K562 (cell line): ENCODE data around the gene SLFN14. TPM values are rescaled to one million over a fixed set of nuclear protein-coding genes. Genes with fewer than 3 reads are reported as not detected.

ENCODE experiments used
- ATAC-seq: fragments of 200-7000 bp; cut with Tn5 transposase; 3 replicates; pipeline ENCODE4 v1.9.1; 2020; ENCODE audit warnings: moderate library complexity
- BruUV-seq: library from RNA; stranded (reverse); fragments of 400-500 nt; replicated peaks from 2 replicates; lab custom pipeline; 2021; lab: Mats Ljungman, UMichigan
- CTCF ChIA-PET: fragments of 300-600 bp; formaldehyde crosslinking; extraction: SDS; loops from one replicate; lab custom pipeline; 2021; ENCODE audit warnings: low intra/inter-chr PET ratio; lab: Yijun Ruan, JAX
- POLR2A ChIA-PET: fragments of 300-600, 350-650 bp; sonication (Branson Sonifier 250); formaldehyde crosslinking; extraction: SDS; loops from one replicate; lab custom pipeline; 2021; ENCODE audit warnings: antibody characterized with exemption, inconsistent platforms; lab: Yijun Ruan, JAX
- DNase-seq, 4 experiments: peaks; one replicate each; pipeline versions ENCODE4 v3.0.0 to v3.0.0-alpha.2; 2011 to 2018; ENCODE audit warnings: low spot score in 3 of 4, mixed read lengths in 3 of 4; ENCODE audit errors: extremely low read depth in 1 of 4
- FAIRE-seq: peaks from 2 replicates; lab custom pipeline; 2011; peaks lifted over from hg19 to GRCh38; lab: Jason Lieb, UNC
- H2AFZ ChIP-seq: 2 replicates; pipeline ENCODE4 v1.6.0; 2011; ENCODE audit warnings: low read depth, low read length, control low read depth, inconsistent platforms
- H3K27ac ChIP-seq: fragments of 200-600 bp; 3 replicates; pipeline ENCODE4 v1.8.0; 2011; ENCODE audit warnings: low read depth, mild to moderate bottlenecking, control low read depth, inconsistent platforms, low read length, moderate library complexity, mixed read lengths; ENCODE audit errors: extremely low read depth
- H3K27me3 ChIP-seq, 2 experiments: fragments of 300-600 bp in 1 of 2; 2 replicates in 1 of 2; 3 replicates in 1 of 2; pipeline versions ENCODE4 v1.6.0 to v1.8.0; 2011; ENCODE audit warnings: inconsistent platforms in 2 of 2, low read length in 2 of 2, mild to moderate bottlenecking in 1 of 2, mixed read lengths in 1 of 2, moderate library complexity in 1 of 2; ENCODE audit not compliant: control insufficient read depth in 2 of 2, insufficient read depth in 2 of 2
- H3K36me3 ChIP-seq: fragments of 300-600 bp; 3 replicates; pipeline ENCODE4 v1.8.0; 2011; ENCODE audit warnings: mild to moderate bottlenecking, low read length, inconsistent platforms; ENCODE audit not compliant: control insufficient read depth, insufficient read depth
- H3K4me1 ChIP-seq, 2 experiments: fragments of 200-600 bp in 1 of 2; replicated peaks in 1 of 2; 2 replicates in 1 of 2; 3 replicates in 1 of 2; pipeline versions ENCODE4 v1.5.1 to v1.8.0; 2011; ENCODE audit warnings: inconsistent platforms in 2 of 2, low read length in 2 of 2, mild to moderate bottlenecking in 1 of 2, mixed read lengths in 1 of 2, moderate library complexity in 1 of 2; ENCODE audit not compliant: control insufficient read depth in 2 of 2, insufficient read depth in 2 of 2
- H3K4me2 ChIP-seq: 2 replicates; pipeline ENCODE4 v1.6.1; 2011; ENCODE audit warnings: low read length, control low read depth, inconsistent platforms, mixed read lengths; ENCODE audit not compliant: insufficient read depth
- H3K4me3 ChIP-seq: fragments of 200-600 bp; sonication (generic), shearing (Covaris generic); 2 replicates; pipeline ENCODE4 v1.5.1; 2016; ENCODE audit warnings: control low read depth, inconsistent platforms
- H3K79me2 ChIP-seq: fragments of 200-600 bp; 3 replicates; pipeline ENCODE4 v1.8.0; 2011; ENCODE audit warnings: low read length, inconsistent platforms; ENCODE audit not compliant: control insufficient read depth, insufficient read depth
- H3K9ac ChIP-seq, 2 experiments: 2 replicates each; pipeline versions ENCODE4 v1.6.0 to v1.6.1; 2011; ENCODE audit warnings: low read depth in 2 of 2, low read length in 2 of 2, control low read depth in 1 of 2, inconsistent platforms in 1 of 2, mild to moderate bottlenecking in 1 of 2, mixed read lengths in 1 of 2; ENCODE audit not compliant: insufficient read depth in 1 of 2
- H3K9me1 ChIP-seq: one replicate; pipeline ENCODE4 v1.6.0; 2011; ENCODE audit warnings: inconsistent platforms, mild to moderate bottlenecking, low read length, moderate library complexity; ENCODE audit not compliant: control insufficient read depth, insufficient read depth
- H3K9me3 ChIP-seq: replicated peaks from 2 replicates; pipeline ENCODE4 v1.5.1; 2011; ENCODE audit warnings: low read depth, low read length, inconsistent platforms; ENCODE audit not compliant: control insufficient read depth, insufficient read depth
- H4K20me1 ChIP-seq: replicated peaks from 2 replicates; pipeline ENCODE4 v1.6.1; 2011; ENCODE audit warnings: low read length, inconsistent platforms, mixed read lengths; ENCODE audit not compliant: control insufficient read depth, insufficient read depth
- BRD4 ChIP-seq: fragments of 200-600 bp; sonication (generic); IDR thresholded peaks from 2 replicates; pipeline ENCODE4 v1.6.1; 2017; ENCODE audit warnings: inconsistent platforms
- CBX5 ChIP-seq: IDR thresholded peaks from 2 replicates; pipeline ENCODE4 v1.6.1; 2014; ENCODE audit warnings: low read depth, borderline replicate concordance
- ELF2 ChIP-seq: fragments of 250-450 bp; sonication (Bioruptor Pico); IDR thresholded peaks from 2 replicates; pipeline ENCODE4 v1.5.0; 2021; ENCODE audit warnings: mild to moderate bottlenecking
- GABPB2 ChIP-seq: fragments of 250-450 bp; sonication (Bioruptor Pico); conservative IDR thresholded peaks from 2 replicates; pipeline ENCODE4 v1.5.1; 2021; ENCODE audit warnings: mild to moderate bottlenecking
- MCM7 ChIP-seq, 2 experiments: fragments of 450-650 bp; IDR thresholded peaks; 2 replicates each; pipeline ENCODE4 v1.6.1; 2016 to 2018
- PHF20 ChIP-seq: fragments of 450-650 bp; IDR thresholded peaks from 2 replicates; pipeline ENCODE4 v1.6.1; 2018; ENCODE audit not compliant: partially characterized antibody
- POU5F1 ChIP-seq: fragments of 150-350 bp; IDR thresholded peaks from 2 replicates; pipeline ENCODE4 v1.6.1; 2014; ENCODE audit warnings: borderline replicate concordance, low read length, low read depth, mild to moderate bottlenecking; ENCODE audit not compliant: partially characterized antibody
- PREB ChIP-seq: sonication (generic); formaldehyde crosslinking; IDR thresholded peaks from 2 replicates; pipeline ENCODE4 v1.8.1; 2023; ENCODE audit warnings: mild to moderate bottlenecking, missing genetic modification reagents
- PRPF4 ChIP-seq: fragments of 200-400 bp; formaldehyde crosslinking; IDR thresholded peaks from one replicate; pipeline ENCODE4 v1.6.1; 2017; ENCODE audit warnings: low read length, low read depth, mild to moderate bottlenecking; ENCODE audit not compliant: insufficient read depth, poor library complexity, severe bottlenecking
- PTRF ChIP-seq: fragments of 450-650 bp; IDR thresholded peaks from 2 replicates; pipeline ENCODE4 v1.6.1; 2016; ENCODE audit warnings: mild to moderate bottlenecking, missing genetic modification characterization, missing compliant biosample characterization
- SRSF7 ChIP-seq: fragments of 200-400 bp; formaldehyde crosslinking; optimal IDR thresholded peaks from 2 replicates; pipeline ENCODE3; 2017; ENCODE audit warnings: mild to moderate bottlenecking, low read depth, low read length
- ZNF121 ChIP-seq: sonication (generic); formaldehyde crosslinking; conservative IDR thresholded peaks from 2 replicates; pipeline ENCODE4 v1.8.0; 2022; ENCODE audit warnings: missing genetic modification reagents
- ZNF57 ChIP-seq: fragments of 450-650 bp; formaldehyde crosslinking; IDR thresholded peaks from 2 replicates; pipeline ENCODE4 v1.4.0; 2020; ENCODE audit warnings: mild to moderate bottlenecking, moderate library complexity
- WGBS: fragments of 100-300 bp; shearing (Covaris generic); methylation state at CpG from one replicate; pipeline ENCODE4 v1.1.6; 2016; ENCODE audit warnings: low coverage, mixed read lengths; ENCODE audit not compliant: insufficient coverage; ENCODE audit errors: missing lambda C conversion rate; 5-methylcytosine and 5-hydroxymethylcytosine counted together
- in situ Hi-C: fragments of 300-500 bp; cut with MboI; formaldehyde crosslinking; loops from 4 replicates; pipeline ENCODE4 v1.15.0; 2018; ENCODE audit warnings: inconsistent platforms, mixed read lengths
- intact Hi-C: fragments of 100-400 bp; cut with micrococcal nuclease; formaldehyde crosslinking; loops from 2 replicates; pipeline ENCODE4 v1.14.2; 2022
- polyA plus RNA-seq, 8 experiments: library from polyadenylated mRNA; depleted of rRNA in 4 of 8; stranded (reverse) in 5 of 8; unstranded in 3 of 8; fragments of >200 nt; fragmentation: Nextera tagmentation in 2 of 8; fragmentation: Illumina TruSeq in 1 of 8; extraction: Ambion mirVana in 2 of 8; extraction: Trizol in 1 of 8; gene quantifications; 2 replicates each; pipeline versions ENCODE4 v1.2.1 to v1.2.3, GENCODE V29; 2011 to 2014; ENCODE audit warnings: inconsistent platforms in 1 of 8, missing spikeins in 1 of 8
- total RNA-seq, 7 experiments: library from RNA; depleted of rRNA in 6 of 7; stranded (reverse); fragments of >200 nt in 6 of 7; fragmentation: Illumina TruSeq in 2 of 7; extraction: Trizol in 2 of 7; gene quantifications; 2 replicates each; pipeline versions ENCODE4 v1.2.1 to v1.2.3, GENCODE V29; 2011 to 2021; ENCODE audit warnings: low replicate concordance in 1 of 7
- TF ChIP-seq, protein P1 (sequence below): sonication (generic); formaldehyde crosslinking; IDR thresholded peaks from 2 replicates; pipeline ENCODE4 v1.8.1; 2023; ENCODE audit warnings: missing genetic modification reagents, mild to moderate bottlenecking, borderline replicate concordance
- TF ChIP-seq, protein P2 (sequence below): sonication (generic); formaldehyde crosslinking; IDR thresholded peaks from 2 replicates; pipeline ENCODE4 v1.8.0; 2022; ENCODE audit warnings: missing genetic modification reagents, mild to moderate bottlenecking, borderline replicate concordance
- TF ChIP-seq, protein P3 (sequence below): sonication (generic); formaldehyde crosslinking; IDR thresholded peaks from 2 replicates; pipeline ENCODE4 v1.8.1; 2022; ENCODE audit warnings: missing genetic modification reagents

The SLFN14 gene
- total and polyA plus RNA-seq, 9 of the 15 experiments (the other 6 are each of a cell fraction or from before 2014, with no cell fraction given) = 1.3 to 4.3 (median 3.1) TPM

GRCh38 chr17:35529866-35530265 is 30.8 kb downstream of the SLFN14 start:
- Histone ChIP-seq H3K4me1 (no peaks in the 10 kb centered on the region), H3K9me1 (no peaks in the 10 kb centered on the region), H3K27ac (no peak overlapping the region), H3K79me2 (no peaks in the 10 kb centered on the region), H3K4me2 (no peak overlapping the region), H3K4me3 (no peak overlapping the region), H4K20me1 (no peaks in the 10 kb centered on the region), H3K36me3 (no peaks in the 10 kb centered on the region), H2AFZ (no peak overlapping the region), H3K27me3 (no peaks in the 10 kb centered on the region), H3K9ac (no peak overlapping the region), H3K9me3 (no peaks in the 10 kb centered on the region)
- DNase-seq (no peak), FAIRE-seq (no peak), ATAC-seq (no peak)
- intact Hi-C loops = loop anchor here (10.0 kb wide), 3 partner anchors 55 to 385 kb away; partner anchors contain the start of genes NLE1, SLFN12 and UNC45B
- BruUV-seq = no TSS peak
- in situ Hi-C loops = no loop called here
- ChIA-PET POLR2A (no interaction called here), CTCF (interaction anchor here (0.7 kb wide), 1 partner anchor 63 kb away, joined by 4 read pairs; no protein-coding TSS in a partner anchor)
- 43% methylated on average over 5 of the region's 8 CpGs for WGBS
- TF ChIP-seq CBX5 (no peak), PREB (CRISPR knock-in tag) (no peak), SRSF7 (no peak), ZNF121 (CRISPR knock-in tag) (no peak), POU5F1 (no peak), MCM7 (IDR thresholded peaks at IDR 0.05) (no peak), PTRF (tag) (no peak), GABPB2 (no peak), ZNF57 (no peak), ELF2 (CRISPR knock-in tag) (no peak), PHF20 (no peak), BRD4 (no peak), PRPF4 (no peak)
- TF ChIP-seq, protein P1, sequence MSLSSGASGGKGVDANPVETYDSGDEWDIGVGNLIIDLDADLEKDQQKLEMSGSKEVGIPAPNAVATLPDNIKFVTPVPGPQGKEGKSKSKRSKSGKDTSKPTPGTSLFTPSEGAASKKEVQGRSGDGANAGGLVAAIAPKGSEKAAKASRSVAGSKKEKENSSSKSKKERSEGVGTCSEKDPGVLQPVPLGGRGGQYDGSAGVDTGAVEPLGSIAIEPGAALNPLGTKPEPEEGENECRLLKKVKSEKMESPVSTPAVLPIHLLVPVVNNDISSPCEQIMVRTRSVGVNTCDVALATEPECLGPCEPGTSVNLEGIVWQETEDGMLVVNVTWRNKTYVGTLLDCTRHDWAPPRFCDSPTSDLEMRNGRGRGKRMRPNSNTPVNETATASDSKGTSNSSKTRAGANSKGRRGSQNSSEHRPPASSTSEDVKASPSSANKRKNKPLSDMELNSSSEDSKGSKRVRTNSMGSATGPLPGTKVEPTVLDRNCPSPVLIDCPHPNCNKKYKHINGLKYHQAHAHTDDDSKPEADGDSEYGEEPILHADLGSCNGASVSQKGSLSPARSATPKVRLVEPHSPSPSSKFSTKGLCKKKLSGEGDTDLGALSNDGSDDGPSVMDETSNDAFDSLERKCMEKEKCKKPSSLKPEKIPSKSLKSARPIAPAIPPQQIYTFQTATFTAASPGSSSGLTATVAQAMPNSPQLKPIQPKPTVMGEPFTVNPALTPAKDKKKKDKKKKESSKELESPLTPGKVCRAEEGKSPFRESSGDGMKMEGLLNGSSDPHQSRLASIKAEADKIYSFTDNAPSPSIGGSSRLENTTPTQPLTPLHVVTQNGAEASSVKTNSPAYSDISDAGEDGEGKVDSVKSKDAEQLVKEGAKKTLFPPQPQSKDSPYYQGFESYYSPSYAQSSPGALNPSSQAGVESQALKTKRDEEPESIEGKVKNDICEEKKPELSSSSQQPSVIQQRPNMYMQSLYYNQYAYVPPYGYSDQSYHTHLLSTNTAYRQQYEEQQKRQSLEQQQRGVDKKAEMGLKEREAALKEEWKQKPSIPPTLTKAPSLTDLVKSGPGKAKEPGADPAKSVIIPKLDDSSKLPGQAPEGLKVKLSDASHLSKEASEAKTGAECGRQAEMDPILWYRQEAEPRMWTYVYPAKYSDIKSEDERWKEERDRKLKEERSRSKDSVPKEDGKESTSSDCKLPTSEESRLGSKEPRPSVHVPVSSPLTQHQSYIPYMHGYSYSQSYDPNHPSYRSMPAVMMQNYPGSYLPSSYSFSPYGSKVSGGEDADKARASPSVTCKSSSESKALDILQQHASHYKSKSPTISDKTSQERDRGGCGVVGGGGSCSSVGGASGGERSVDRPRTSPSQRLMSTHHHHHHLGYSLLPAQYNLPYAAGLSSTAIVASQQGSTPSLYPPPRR (CRISPR knock-in tag) = no peak
- TF ChIP-seq, protein P2, sequence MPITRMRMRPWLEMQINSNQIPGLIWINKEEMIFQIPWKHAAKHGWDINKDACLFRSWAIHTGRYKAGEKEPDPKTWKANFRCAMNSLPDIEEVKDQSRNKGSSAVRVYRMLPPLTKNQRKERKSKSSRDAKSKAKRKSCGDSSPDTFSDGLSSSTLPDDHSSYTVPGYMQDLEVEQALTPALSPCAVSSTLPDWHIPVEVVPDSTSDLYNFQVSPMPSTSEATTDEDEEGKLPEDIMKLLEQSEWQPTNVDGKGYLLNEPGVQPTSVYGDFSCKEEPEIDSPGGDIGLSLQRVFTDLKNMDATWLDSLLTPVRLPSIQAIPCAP = no peak
- TF ChIP-seq, protein P3, sequence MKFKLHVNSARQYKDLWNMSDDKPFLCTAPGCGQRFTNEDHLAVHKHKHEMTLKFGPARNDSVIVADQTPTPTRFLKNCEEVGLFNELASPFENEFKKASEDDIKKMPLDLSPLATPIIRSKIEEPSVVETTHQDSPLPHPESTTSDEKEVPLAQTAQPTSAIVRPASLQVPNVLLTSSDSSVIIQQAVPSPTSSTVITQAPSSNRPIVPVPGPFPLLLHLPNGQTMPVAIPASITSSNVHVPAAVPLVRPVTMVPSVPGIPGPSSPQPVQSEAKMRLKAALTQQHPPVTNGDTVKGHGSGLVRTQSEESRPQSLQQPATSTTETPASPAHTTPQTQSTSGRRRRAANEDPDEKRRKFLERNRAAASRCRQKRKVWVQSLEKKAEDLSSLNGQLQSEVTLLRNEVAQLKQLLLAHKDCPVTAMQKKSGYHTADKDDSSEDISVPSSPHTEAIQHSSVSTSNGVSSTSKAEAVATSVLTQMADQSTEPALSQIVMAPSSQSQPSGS (CRISPR knock-in tag) = no peak
